ENCODE data around the gene ZNF630. TPM values are rescaled to one million over a fixed set of nuclear protein-coding genes. Genes with fewer than 3 reads are reported as not detected.
"Not testable (repeated sequence)": the region's sequence is repeated elsewhere in the genome, so short reads cannot be mapped to it uniquely, and the experiment has no call there.

ZNF630 gene
- total and polyA plus RNA-seq, 7 donors = 0.26 to 0.99 (median 0.38) TPM

DNA sequence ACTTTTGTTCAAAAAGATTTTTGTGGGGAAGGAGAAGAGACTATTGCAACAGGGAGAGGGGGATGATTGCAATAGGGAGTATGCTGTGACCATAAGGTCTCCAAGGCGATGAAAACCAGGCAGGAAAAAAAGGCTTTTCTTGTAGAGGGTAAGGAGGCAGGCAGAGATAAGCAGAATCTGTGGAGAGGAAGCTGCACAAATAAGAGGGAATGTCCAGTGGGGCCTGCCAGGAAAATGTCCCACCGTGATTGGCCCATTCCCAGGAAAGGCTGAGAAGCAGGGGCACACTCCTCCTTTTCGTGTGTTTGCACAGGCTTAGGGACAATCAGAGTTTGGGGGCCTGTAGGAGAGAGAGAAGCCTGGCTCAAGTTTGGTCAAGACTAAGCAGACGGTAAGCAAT, 35.5 kb downstream of the ZNF630 start:
- no peaks in the 10 kb centered on the region for H3K36me3 ChIP-seq (ENCODE audit: insufficient read depth in 1 of 2, low read depth in 1 of 2)
- no peak overlapping the region for H3K4me3 ChIP-seq
- no peaks in the 10 kb centered on the region for H3K27me3 ChIP-seq (ENCODE audit: insufficient read depth in 3 of 3, low read length in 2 of 3)
- intact Hi-C loops (cut with DNase I) = no loop called here
- no peaks in the 10 kb centered on the region for H3K9me3 ChIP-seq
- DNase-seq = no peak
- 50 to 65% (median 55%) methylated on average over 4 of the region's 4 CpGs for WGBS, 3 donors
- TF ChIP-seq, protein P1, sequence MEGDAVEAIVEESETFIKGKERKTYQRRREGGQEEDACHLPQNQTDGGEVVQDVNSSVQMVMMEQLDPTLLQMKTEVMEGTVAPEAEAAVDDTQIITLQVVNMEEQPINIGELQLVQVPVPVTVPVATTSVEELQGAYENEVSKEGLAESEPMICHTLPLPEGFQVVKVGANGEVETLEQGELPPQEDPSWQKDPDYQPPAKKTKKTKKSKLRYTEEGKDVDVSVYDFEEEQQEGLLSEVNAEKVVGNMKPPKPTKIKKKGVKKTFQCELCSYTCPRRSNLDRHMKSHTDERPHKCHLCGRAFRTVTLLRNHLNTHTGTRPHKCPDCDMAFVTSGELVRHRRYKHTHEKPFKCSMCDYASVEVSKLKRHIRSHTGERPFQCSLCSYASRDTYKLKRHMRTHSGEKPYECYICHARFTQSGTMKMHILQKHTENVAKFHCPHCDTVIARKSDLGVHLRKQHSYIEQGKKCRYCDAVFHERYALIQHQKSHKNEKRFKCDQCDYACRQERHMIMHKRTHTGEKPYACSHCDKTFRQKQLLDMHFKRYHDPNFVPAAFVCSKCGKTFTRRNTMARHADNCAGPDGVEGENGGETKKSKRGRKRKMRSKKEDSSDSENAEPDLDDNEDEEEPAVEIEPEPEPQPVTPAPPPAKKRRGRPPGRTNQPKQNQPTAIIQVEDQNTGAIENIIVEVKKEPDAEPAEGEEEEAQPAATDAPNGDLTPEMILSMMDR (IDR thresholded peaks at IDR 0.05) = no peak
- H3K4me1 ChIP-seq = no peaks in the 10 kb centered on the region
- H3K27ac ChIP-seq = no peak overlapping the region
- no peak for ATAC-seq

DNA sequence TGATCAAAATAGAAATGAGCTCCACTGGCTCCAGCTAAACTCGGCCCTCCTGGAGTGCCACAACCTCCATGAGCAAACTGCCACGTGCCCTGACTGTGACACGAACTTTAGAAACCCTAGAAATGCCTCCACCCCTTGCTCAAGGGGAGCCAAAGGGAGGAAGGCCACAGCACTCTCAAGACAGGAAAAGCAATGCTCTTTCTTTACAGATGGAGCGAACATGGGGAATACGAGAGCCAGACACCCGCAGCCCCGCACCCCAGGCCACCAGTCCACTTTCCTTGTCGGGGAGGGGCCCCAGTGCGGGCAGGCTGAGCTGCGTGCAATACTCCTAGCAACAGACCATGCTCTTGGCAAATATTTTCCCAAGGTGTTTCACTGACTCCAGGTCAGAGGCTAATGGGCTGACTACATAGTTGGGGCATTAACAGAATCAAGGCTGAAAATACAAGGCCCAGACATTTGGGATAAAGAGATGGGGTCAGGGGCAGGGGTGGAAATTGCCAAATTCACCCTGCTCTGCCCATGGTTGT, 40.7 kb downstream of the ZNF630 start:
- H3K27me3 ChIP-seq (ENCODE audit: insufficient read depth in 3 of 3, low read length in 2 of 3); H3K4me3 ChIP-seq; ATAC-seq; DNase-seq; H3K27ac ChIP-seq; H3K36me3 ChIP-seq (ENCODE audit: insufficient read depth in 1 of 2, low read depth in 1 of 2); intact Hi-C loops (cut with DNase I); H3K4me1 ChIP-seq; H3K9me3 ChIP-seq: not testable (repeated sequence)
- 71 to 93% (median 82%) methylated on average over 7 to 10 of the region's 10 CpGs for WGBS, 3 donors

DNA sequence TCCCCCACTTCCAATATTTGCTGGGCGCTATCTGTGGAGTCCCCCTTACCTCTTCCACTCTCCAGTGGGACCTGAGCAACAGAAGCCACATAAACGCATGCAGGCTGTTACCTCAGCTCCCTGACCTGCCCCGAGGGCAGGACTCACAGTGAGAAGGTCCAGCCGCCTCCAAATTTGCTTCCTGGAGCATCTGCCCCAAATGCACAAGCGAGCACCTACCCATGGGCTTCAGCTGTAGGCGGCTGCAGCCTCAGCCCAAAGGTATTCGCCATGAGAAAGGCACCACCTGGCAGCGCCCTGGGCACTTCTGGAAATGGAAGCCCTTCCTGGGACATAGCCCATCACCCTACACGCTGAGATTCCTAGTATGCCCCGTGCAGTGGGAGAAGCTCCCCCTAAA, 41.2 kb downstream of the ZNF630 start:
- H3K4me1 ChIP-seq = no peaks in the 10 kb centered on the region
- H3K27me3 ChIP-seq (ENCODE audit: insufficient read depth in 3 of 3, low read length in 2 of 3) = no peaks in the 10 kb centered on the region
- no peak for ATAC-seq
- H3K4me3 ChIP-seq = no peak overlapping the region
- no peaks in the 10 kb centered on the region for H3K9me3 ChIP-seq
- no peak overlapping the region for H3K27ac ChIP-seq
- TF ChIP-seq, protein P1 (IDR thresholded peaks at IDR 0.05) = no peak
- no peak for DNase-seq
- intact Hi-C loops (cut with DNase I) = no loop called here
- no peaks in the 10 kb centered on the region for H3K36me3 ChIP-seq (ENCODE audit: insufficient read depth in 1 of 2, low read depth in 1 of 2)
- WGBS, 3 donors = 87 to 90% (median 89%) methylated on average over 10 of the region's 10 CpGs

DNA sequence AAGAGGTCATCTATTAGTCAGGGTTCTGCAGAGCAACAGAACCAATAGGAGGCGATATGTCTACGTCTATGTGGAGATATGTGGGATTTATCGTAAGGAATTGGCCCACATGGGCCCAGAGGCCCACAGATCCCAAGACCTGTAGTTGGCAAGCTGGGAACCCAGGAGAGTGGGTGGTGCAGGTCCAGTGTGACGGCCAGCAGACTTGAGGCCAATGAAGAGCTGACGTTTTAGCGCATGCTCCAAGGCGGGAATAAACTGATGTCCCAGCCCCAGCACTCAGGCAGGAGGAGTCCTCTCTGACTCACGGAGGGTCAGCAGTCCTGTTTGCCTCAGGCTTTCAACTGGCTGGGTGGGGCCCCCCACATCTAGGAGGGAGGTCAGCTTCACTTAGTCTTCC, 43.3 kb downstream of the ZNF630 start:
- TF ChIP-seq, protein P1 (IDR thresholded peaks at IDR 0.05) = no peak
- 85 to 96% (median 91%) methylated on average over 7 to 8 of the region's 8 CpGs for WGBS, 3 donors
- Histone ChIP-seq H3K27ac (no peak overlapping the region), H3K36me3 (ENCODE audit: insufficient read depth in 1 of 2, low read depth in 1 of 2) (no peaks in the 10 kb centered on the region), H3K9me3 (no peaks in the 10 kb centered on the region), H3K4me1 (no peaks in the 10 kb centered on the region), H3K27me3 (ENCODE audit: insufficient read depth in 3 of 3, low read length in 2 of 3) (no peaks in the 10 kb centered on the region), H3K4me3 (no peak overlapping the region)
- DNase-seq (no peak), ATAC-seq (no peak)
- intact Hi-C loops (cut with DNase I) = loop anchor here (5.0 to 10.0 kb wide), 5 partner anchors 176 to 836 kb away; partner anchors contain the start of genes ZNF81 (in 2 of the 2) and UBA1 (in 1 of the 2)

DNA sequence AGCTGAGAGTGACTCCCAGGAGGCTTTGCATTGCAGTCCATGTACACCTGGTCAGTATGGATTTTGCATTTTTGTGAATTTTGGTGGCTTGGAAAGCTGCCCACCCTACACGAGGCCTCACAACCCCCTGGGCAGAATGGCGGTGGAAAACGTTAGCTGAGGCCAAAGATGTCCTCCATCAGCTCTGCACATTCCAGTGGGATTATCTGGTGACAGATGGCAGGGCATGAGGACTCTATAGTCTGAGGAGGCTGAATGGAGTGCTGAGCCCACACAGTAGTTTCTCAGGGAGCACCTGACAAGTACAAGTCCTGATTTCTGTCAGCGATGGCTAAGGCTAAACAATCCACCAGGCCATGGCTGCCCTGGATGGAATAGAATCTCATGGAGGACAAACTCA, 43.9 kb downstream of the ZNF630 start:
- not testable (repeated sequence) for DNase-seq
- intact Hi-C loops (cut with DNase I) = loop anchor here (5.0 to 10.0 kb wide), 5 partner anchors 175 to 835 kb away; partner anchors contain the start of genes ZNF81 (in 2 of the 2) and UBA1 (in 1 of the 2)

DNA sequence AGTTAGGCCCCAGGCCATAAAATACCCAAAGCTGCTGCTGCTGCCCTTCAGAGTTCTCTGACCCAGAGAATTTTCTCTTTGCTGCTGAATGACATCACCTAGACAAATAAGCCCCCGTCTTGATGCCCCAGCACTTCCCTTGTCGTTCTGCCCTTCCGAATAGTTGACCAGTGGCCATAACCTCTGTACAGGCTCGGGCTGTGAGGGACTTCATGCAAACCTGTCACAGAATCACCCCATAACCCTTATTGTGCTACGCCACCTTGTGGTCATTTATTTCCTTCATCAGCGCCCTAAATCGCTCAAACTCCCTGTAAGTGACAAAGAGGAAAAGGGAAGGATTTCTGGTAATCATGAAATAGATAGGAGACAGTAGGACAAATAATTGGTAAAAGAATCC, 45.9 kb downstream of the ZNF630 start:
- 1 to 10% (median 1%) methylated on average over 7 of the region's 7 CpGs for WGBS, 3 donors
- no peaks in the 10 kb centered on the region for H3K9me3 ChIP-seq
- ATAC-seq (peak; percentile 45 to 67 (median 54)), DNase-seq (no peak)
- H3K4me1 ChIP-seq = no peaks in the 10 kb centered on the region
- no peaks in the 10 kb centered on the region for H3K27me3 ChIP-seq (ENCODE audit: insufficient read depth in 3 of 3, low read length in 2 of 3)
- intact Hi-C loops (cut with DNase I) = loop anchor here (5.0 to 10.0 kb wide), 5 partner anchors 173 to 833 kb away; partner anchors contain the start of genes ZNF81 (in 2 of the 2) and UBA1 (in 1 of the 2)
- TF ChIP-seq, protein P1 (IDR thresholded peaks at IDR 0.05) = peak; percentile 43
- no peak overlapping the region for H3K4me3 ChIP-seq
- H3K36me3 ChIP-seq (ENCODE audit: insufficient read depth in 1 of 2, low read depth in 1 of 2) = no peaks in the 10 kb centered on the region
- H3K27ac ChIP-seq = no peak overlapping the region

More for the DNA sequence above, 43.9 kb downstream of the ZNF630 start:
- not testable (repeated sequence) for H3K27ac ChIP-seq; ATAC-seq; H3K9me3 ChIP-seq; H3K4me3 ChIP-seq; H3K4me1 ChIP-seq; H3K36me3 ChIP-seq (ENCODE audit: insufficient read depth in 1 of 2, low read depth in 1 of 2); H3K27me3 ChIP-seq (ENCODE audit: insufficient read depth in 3 of 3, low read length in 2 of 3)
- WGBS, 3 donors = 19 to 44% (median 29%) methylated on average over 3 to 4 of the region's 4 CpGs

All from psoas muscle (tissue), 8 donors.